SK-N-SH (cell line): ENCODE results near the gene GLIS2. TPM values are rescaled to one million over a fixed set of nuclear protein-coding genes. Genes with fewer than 3 reads are reported as not detected.
A peak's percentile ranks its signal among the peaks of the same experiment; 100 is the strongest.

ENCODE experiments used
- CTCF ChIA-PET: fragments of 300-600, 350-600 bp; formaldehyde crosslinking; extraction: SDS; loops from one replicate; lab custom pipeline; 2021; lab: Yijun Ruan, JAX
- POLR2A ChIA-PET: fragments of 350-600 bp; sonication (Branson Sonifier 250); formaldehyde crosslinking; extraction: SDS; loops from one replicate; lab custom pipeline; 2020; ENCODE audit warnings: antibody characterized with exemption, inconsistent platforms; lab: Yijun Ruan, JAX
- DNase-seq: peaks from one replicate; pipeline ENCODE4 v3.0.0; 2012
- H2AFZ ChIP-seq: fragments of 200-600 bp; sonication (generic); 2 replicates; pipeline ENCODE4 v1.8.1; 2016; ENCODE audit warnings: antibody characterized with exemption, mild to moderate bottlenecking, low read depth
- H3F3A ChIP-seq: fragments of 200-600 bp; sonication (generic); replicated peaks from 2 replicates; pipeline ENCODE3; 2016; ENCODE audit warnings: antibody characterized with exemption, mild to moderate bottlenecking; ENCODE audit not compliant: insufficient read depth
- H3K27ac ChIP-seq, 2 experiments: fragments of 200-500 bp in 1 of 2; fragments of 200-600 bp in 1 of 2; sonication (Bioruptor generic) in 1 of 2; sonication (generic), shearing (Covaris generic) in 1 of 2; 2 replicates each; pipeline versions ENCODE4 v1.5.1 to v1.6.1; 2014 to 2016; ENCODE audit warnings: low read depth in 2 of 2, inconsistent platforms in 1 of 2, low read length in 1 of 2, mild to moderate bottlenecking in 1 of 2, mixed read lengths in 1 of 2
- H3K27me3 ChIP-seq: fragments of 200-600 bp; sonication (generic), shearing (Covaris generic); 2 replicates; pipeline ENCODE4 v1.6.1; 2016; ENCODE audit warnings: mixed run types; ENCODE audit not compliant: insufficient read depth
- H3K36me3 ChIP-seq, 2 experiments: fragments of 200-500 bp in 1 of 2; fragments of 200-600 bp in 1 of 2; sonication (Bioruptor generic) in 1 of 2; sonication (generic) in 1 of 2; replicated peaks in 1 of 2; 2 replicates each; pipeline versions ENCODE3 to v1.5.1; 2014 to 2016; ENCODE audit warnings: low read length in 1 of 2, mild to moderate bottlenecking in 1 of 2; ENCODE audit not compliant: insufficient read depth in 2 of 2, control insufficient read depth in 1 of 2
- H3K4me1 ChIP-seq, 2 experiments: fragments of 200-500 bp in 1 of 2; fragments of 200-600 bp in 1 of 2; sonication (Bioruptor generic) in 1 of 2; sonication (generic), shearing (Covaris generic) in 1 of 2; 2 replicates each; pipeline versions ENCODE4 v1.5.1 to v1.6.1; 2014 to 2016; ENCODE audit warnings: low read depth in 1 of 2, low read length in 1 of 2, mixed run types in 1 of 2; ENCODE audit not compliant: insufficient read depth in 2 of 2, control insufficient read depth in 1 of 2
- H3K4me2 ChIP-seq: fragments of 200-600 bp; sonication (generic), shearing (Covaris generic); 2 replicates; pipeline ENCODE4 v1.6.1; 2017; ENCODE audit warnings: mixed run types
- H3K4me3 ChIP-seq, 2 experiments: fragments of 200-500 bp in 1 of 2; fragments of 200-600 bp in 1 of 2; sonication (Bioruptor generic) in 1 of 2; sonication (generic), shearing (Covaris generic) in 1 of 2; 2 replicates each; pipeline versions ENCODE4 v1.5.1 to v1.8.1; 2014 to 2016; ENCODE audit warnings: low read depth in 2 of 2, inconsistent platforms in 1 of 2, low read length in 1 of 2, mild to moderate bottlenecking in 1 of 2, mixed read lengths in 1 of 2, moderate library complexity in 1 of 2
- H3K79me2 ChIP-seq: fragments of 200-600 bp; sonication (generic); 2 replicates; pipeline ENCODE4 v1.8.1; 2017; ENCODE audit warnings: mild to moderate bottlenecking; ENCODE audit not compliant: insufficient read depth
- H3K9ac ChIP-seq: fragments of 200-600 bp; sonication (generic); 2 replicates; pipeline ENCODE4 v1.6.1; 2017; ENCODE audit warnings: mixed run types
- H3K9me2 ChIP-seq: fragments of 200-600 bp; sonication (generic); 2 replicates; pipeline ENCODE4 v1.6.1; 2017; ENCODE audit warnings: mixed run types
- H3K9me3 ChIP-seq: fragments of 200-600 bp; sonication (generic); 2 replicates; pipeline ENCODE4 v1.6.1; 2017; ENCODE audit warnings: mixed run types, mild to moderate bottlenecking, moderate library complexity
- H4K20me1 ChIP-seq: fragments of 200-600 bp; sonication (generic); 2 replicates; pipeline ENCODE4 v1.6.1; 2017; ENCODE audit warnings: mild to moderate bottlenecking, mixed run types; ENCODE audit not compliant: insufficient read depth
- EP300 ChIP-seq, 2 experiments: IDR thresholded peaks; 2 replicates each; pipeline versions ENCODE4 v1.4.0 to v1.6.1; 2012; ENCODE audit warnings: borderline replicate concordance in 1 of 2, low read depth in 1 of 2, low read length in 1 of 2
- FOSL2 ChIP-seq: IDR thresholded peaks from 2 replicates; pipeline ENCODE4 v1.4.0; 2012; ENCODE audit warnings: low read depth, mild to moderate bottlenecking, moderate library complexity, borderline replicate concordance
- FOXM1 ChIP-seq: IDR thresholded peaks from 2 replicates; pipeline ENCODE4 v1.4.0; 2012; ENCODE audit warnings: low read depth, mild to moderate bottlenecking
- GATA2 ChIP-seq: sonication (generic); formaldehyde crosslinking; IDR thresholded peaks from 2 replicates; pipeline ENCODE4 v1.5.0; 2020; ENCODE audit warnings: mild to moderate bottlenecking, missing genetic modification reagents
- IRF3 ChIP-seq: fragments of 150-350 bp; IDR thresholded peaks from 2 replicates; pipeline ENCODE4 v1.6.1; 2016; ENCODE audit warnings: mild to moderate bottlenecking, low read depth, low read length
- JUND ChIP-seq: IDR thresholded peaks from 2 replicates; pipeline ENCODE4 v1.4.0; 2012
- NRF1 ChIP-seq: IDR thresholded peaks from 2 replicates; pipeline ENCODE4 v1.6.1; 2012; ENCODE audit warnings: low read depth, mild to moderate bottlenecking, low read length
- TAF1 ChIP-seq: IDR thresholded peaks from 2 replicates; pipeline ENCODE4 v1.6.1; 2012; ENCODE audit warnings: low read depth, mild to moderate bottlenecking, low read length, moderate library complexity, borderline replicate concordance
- TEAD4 ChIP-seq: IDR thresholded peaks from 2 replicates; pipeline ENCODE4 v1.4.0; 2012; ENCODE audit warnings: mild to moderate bottlenecking, borderline replicate concordance; ENCODE audit not compliant: insufficient read depth
- WGBS: methylation state at CpG from one replicate; pipeline ENCODE4 v1.1.6; 2017; ENCODE audit warnings: low lambda C conversion rate; 5-methylcytosine and 5-hydroxymethylcytosine counted together
- polyA plus RNA-seq, 3 experiments: library from polyadenylated mRNA; depleted of rRNA; stranded (reverse); fragments of >200 nt; gene quantifications; 2 replicates each; pipeline ENCODE4 v1.2.3, GENCODE V29; 2012

Gene GLIS2
- polyA plus RNA-seq, 1 of the 3 experiments (the other 2 are of a cell fraction): 6.5 TPM

DNA sequence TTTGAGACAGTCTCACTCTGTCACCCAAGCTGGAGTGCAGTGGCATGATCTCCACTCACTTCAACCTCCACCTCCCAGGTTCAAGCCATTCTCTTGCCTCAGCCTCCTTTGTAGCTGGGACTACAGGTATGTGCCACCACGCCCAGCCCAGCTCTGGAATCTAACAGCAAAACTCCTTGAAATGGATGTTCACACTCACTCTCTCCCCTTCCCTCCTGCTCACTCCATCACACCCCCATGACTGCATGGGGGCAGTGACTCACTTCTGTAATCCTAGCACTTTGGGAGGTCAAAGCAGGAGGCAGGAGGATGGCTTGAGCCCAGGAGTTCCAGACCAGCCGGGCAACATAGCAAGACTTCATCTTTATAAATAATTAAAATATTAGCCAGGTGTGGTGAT lies 31.9 kb upstream of the GLIS2 start:
- ChIA-PET POLR2A (interaction anchor here (1.0 kb wide), 1 partner anchor 10 kb away, joined by 4 read pairs; no protein-coding TSS in a partner anchor), CTCF (interaction anchor here (0.8 to 14.5 kb wide), 6 partner anchors 10 to 1135 kb away, joined by 3 to 281 read pairs (median 4); no protein-coding TSS in a partner anchor)
- Histone ChIP-seq H3K27ac (no peak overlapping the region), H3K27me3 (no peaks in the 10 kb centered on the region), H4K20me1 (no peaks in the 10 kb centered on the region), H3K4me1 (peaks cover 0 to 3% of the 10 kb centered on the region in 2 experiments; a peak in 1 of 4 replicates), H3K79me2 (no peaks in the 10 kb centered on the region), H3K9ac (no peak overlapping the region), H3K9me3 (no peaks in the 10 kb centered on the region), H3F3A (no peaks in the 10 kb centered on the region), H3K9me2 (no peaks in the 10 kb centered on the region), H3K4me2 (no peak overlapping the region), H3K4me3 (no peak overlapping the region), H2AFZ (no peak overlapping the region), H3K36me3 (no peaks in the 10 kb centered on the region)
- WGBS: 57% methylated on average over 2 of the region's 2 CpGs
- peak; percentile 19; the same call in 1 of the 2 replicates for TF ChIP-seq FOSL2
- no peak for TF ChIP-seq TAF1
- no peak for TF ChIP-seq JUND
- TF ChIP-seq GATA2: no peak
- no peak for TF ChIP-seq TEAD4
- DNase-seq: no peak

- H3K9ac ChIP-seq: no peak overlapping the region
- no peak for DNase-seq
- no peaks in the 10 kb centered on the region for H3K79me2 ChIP-seq
- H3K9me3 ChIP-seq: no peaks in the 10 kb centered on the region
- no peaks in the 10 kb centered on the region for H3K27me3 ChIP-seq
- no peak overlapping the region for H3K4me2 ChIP-seq
- no peak overlapping the region for H3K4me3 ChIP-seq
- CTCF ChIA-PET: interaction anchor here (1.2 to 14.5 kb wide), 3 partner anchors 31 to 118 kb away, joined by 3 to 281 read pairs (median 3); no protein-coding TSS in a partner anchor
- H3F3A ChIP-seq: no peaks in the 10 kb centered on the region
- no peaks in the 10 kb centered on the region for H3K36me3 ChIP-seq
- H3K27ac ChIP-seq: no peak overlapping the region
- WGBS: 66% methylated on average over 5 of the region's 10 CpGs
- no peaks in the 10 kb centered on the region for H3K9me2 ChIP-seq
- no peak overlapping the region for H2AFZ ChIP-seq
- no peaks in the 10 kb centered on the region for H4K20me1 ChIP-seq
- TF ChIP-seq EP300 (IDR thresholded peaks at IDR 0.05; ENCODE audit: borderline replicate concordance in 1 of 2, low read depth in 1 of 2, low read length in 1 of 2) (no peak), FOXM1 (no peak), TAF1 (no peak), NRF1 (no peak), IRF3 (no peak)
- H3K4me1 ChIP-seq: peaks cover 0 to 3% of the 10 kb centered on the region in 2 experiments; a peak in 1 of 4 replicates
- POLR2A ChIA-PET: interaction anchor here (0.5 kb wide), 1 partner anchor 234 kb away, joined by 3 read pairs; no protein-coding TSS in a partner anchor
Measured at GRCh38 chr16:4285167-4285566, 30.7 kb upstream of the GLIS2 start.
